Measurements from ENCODE around the gene MGMT. TPM values are rescaled to one million over a fixed set of nuclear protein-coding genes. Genes with fewer than 3 reads are reported as not detected.

The MGMT gene
- polyA plus RNA-seq, 3 donors: 9.5 to 23.5 (median 17.5) TPM

GRCh38 chr10:129533281-129533680, 66.2 kb downstream of the MGMT start:
- Histone ChIP-seq H4K20me1 (ENCODE audit: insufficient read depth, low read length) (no peaks in the 10 kb centered on the region), H3K9me3 (replicated peaks in 1 of 2; ENCODE audit: control insufficient read depth in 1 of 2, insufficient read depth in 1 of 2, low read length in 2 of 2) (peaks cover 0 to under 1% of the 10 kb centered on the region in 2 donors), H3K9ac (ENCODE audit: insufficient read depth, low read length, poor library complexity, severe bottlenecking) (no peak overlapping the region), H3K36me3 (replicated peaks in 1 of 2; ENCODE audit: control insufficient read depth in 1 of 2, insufficient read depth in 2 of 2, low read length in 2 of 2) (no peaks in the 10 kb centered on the region), H3K27ac (ENCODE audit: low read depth in 1 of 2, low read length in 2 of 2) (no peak overlapping the region), H2AFZ (ENCODE audit: insufficient read depth, low read depth, low read length, poor library complexity, severe bottlenecking) (no peak overlapping the region), H3K27me3 (ENCODE audit: control insufficient read depth in 2 of 2, insufficient read depth in 2 of 2, low read length in 2 of 2) (no peaks in the 10 kb centered on the region), H3K79me2 (ENCODE audit: insufficient read depth, low read length) (no peaks in the 10 kb centered on the region), H3K4me1 (ENCODE audit: control insufficient read depth in 1 of 2, insufficient read depth in 2 of 2, low read length in 2 of 2) (no peaks in the 10 kb centered on the region), H3K4me2 (replicated peaks; ENCODE audit: extremely low read depth, low read length, poor library complexity, severe bottlenecking) (no peak overlapping the region), H3K4me3 (replicated peaks in 1 of 3; ENCODE audit: low read depth in 2 of 3, low read length in 3 of 3) (no peak overlapping the region)
- intact Hi-C loops (cut with micrococcal nuclease): no loop called here
- TF ChIP-seq CTCF (IDR thresholded peaks at IDR 0.05): no peak
- 62% methylated on average over 11 of the region's 11 CpGs for WGBS (ENCODE audit: insufficient coverage)
- Mint-ChIP-seq H3K9me3 (peaks cover under 1 to 7% (median 2%) of the 10 kb centered on the region in 7 donors), H3K27ac (no peak overlapping the region), H3K4me1 (peaks cover 8% of the 10 kb centered on the region), H3K36me3 (peaks cover 3 to 4% of the 10 kb centered on the region in 2 donors), H3K4me3 (no peak overlapping the region), H3K27me3 (ENCODE audit: low read depth in 3 of 3) (peaks cover 0 to 4% (median 2%) of the 10 kb centered on the region in 3 donors)
- DNase-seq: no peak

GRCh38 chr10:129534826-129535225, 67.8 kb downstream of the MGMT start:
- Histone ChIP-seq H3K4me3 (replicated peaks in 1 of 3; ENCODE audit: low read depth in 2 of 3, low read length in 3 of 3) (no peak overlapping the region), H3K4me2 (replicated peaks; ENCODE audit: extremely low read depth, low read length, poor library complexity, severe bottlenecking) (no peak overlapping the region), H2AFZ (ENCODE audit: insufficient read depth, low read depth, low read length, poor library complexity, severe bottlenecking) (no peak overlapping the region), H3K36me3 (replicated peaks in 1 of 2; ENCODE audit: control insufficient read depth in 1 of 2, insufficient read depth in 2 of 2, low read length in 2 of 2) (no peaks in the 10 kb centered on the region), H3K27me3 (ENCODE audit: control insufficient read depth in 2 of 2, insufficient read depth in 2 of 2, low read length in 2 of 2) (no peaks in the 10 kb centered on the region), H4K20me1 (ENCODE audit: insufficient read depth, low read length) (no peaks in the 10 kb centered on the region), H3K4me1 (ENCODE audit: control insufficient read depth in 1 of 2, insufficient read depth in 2 of 2, low read length in 2 of 2) (no peaks in the 10 kb centered on the region), H3K27ac (ENCODE audit: low read depth in 1 of 2, low read length in 2 of 2) (no peak overlapping the region), H3K9ac (ENCODE audit: insufficient read depth, low read length, poor library complexity, severe bottlenecking) (no peak overlapping the region), H3K79me2 (ENCODE audit: insufficient read depth, low read length) (no peaks in the 10 kb centered on the region), H3K9me3 (replicated peaks in 1 of 2; ENCODE audit: control insufficient read depth in 1 of 2, insufficient read depth in 1 of 2, low read length in 2 of 2) (no peaks in the 10 kb centered on the region)
- no peak overlapping the region for H3K4me3 Mint-ChIP-seq
- 94% methylated on average over 2 of the region's 5 CpGs for WGBS (ENCODE audit: insufficient coverage)
- intact Hi-C loops (cut with micrococcal nuclease): no loop called here
- DNase-seq: no peak
- peaks cover 3 to 6% of the 10 kb centered on the region in 2 donors for H3K36me3 Mint-ChIP-seq
- no peak overlapping the region for H3K27ac Mint-ChIP-seq
- no peak for TF ChIP-seq CTCF (IDR thresholded peaks at IDR 0.05)
- H3K4me1 Mint-ChIP-seq: peaks cover 8% of the 10 kb centered on the region
- peaks cover 0 to 4% (median 2%) of the 10 kb centered on the region in 3 donors for H3K27me3 Mint-ChIP-seq (ENCODE audit: low read depth in 3 of 3)
- H3K9me3 Mint-ChIP-seq: peaks cover 0 to 10% (median 2%) of the 10 kb centered on the region in 7 donors

Measured in CD14-positive monocyte (primary cell).